SH-SY5Y (cell line): Measurements from ENCODE around the gene NKAIN1.

Source experiments
- GATA2 ChIP-seq: IDR thresholded peaks from 2 replicates; pipeline ENCODE4 v1.6.1; 2011; ENCODE audit warnings: mild to moderate bottlenecking, low read depth, low read length
- GATA3 ChIP-seq: IDR thresholded peaks from 2 replicates; pipeline ENCODE4 v1.6.1; 2011; ENCODE audit warnings: low read depth, mild to moderate bottlenecking, low read length, moderate library complexity

DNA sequence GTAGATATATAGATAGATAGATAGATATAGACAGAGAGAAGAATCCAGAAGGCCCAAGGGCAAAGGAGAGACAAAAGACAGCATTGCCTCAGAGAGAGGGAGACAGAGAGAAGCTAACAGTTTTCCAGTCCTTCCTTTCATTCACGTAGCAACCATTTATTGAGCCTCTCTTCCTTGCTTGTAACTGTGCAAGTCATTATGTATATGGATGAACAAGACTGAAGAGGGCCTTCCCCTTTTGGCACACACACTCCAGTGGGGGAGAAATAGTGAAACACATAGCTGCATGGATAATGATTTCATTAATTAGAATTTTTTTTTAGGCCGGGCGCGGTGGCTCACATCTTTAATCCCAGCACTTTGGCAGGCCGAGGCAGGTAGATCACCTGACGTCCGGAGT lies 99.4 kb downstream of the NKAIN1 start:
- TF ChIP-seq GATA2 (no peak), GATA3 (no peak)
